ENCODE results near the gene SND1. TPM values are rescaled to one million over a fixed set of nuclear protein-coding genes. Genes with fewer than 3 reads are reported as not detected.

The SND1 gene
- total and polyA plus RNA-seq, 4 donors: 59.4 to 214 (median 84.1) TPM

DNA sequence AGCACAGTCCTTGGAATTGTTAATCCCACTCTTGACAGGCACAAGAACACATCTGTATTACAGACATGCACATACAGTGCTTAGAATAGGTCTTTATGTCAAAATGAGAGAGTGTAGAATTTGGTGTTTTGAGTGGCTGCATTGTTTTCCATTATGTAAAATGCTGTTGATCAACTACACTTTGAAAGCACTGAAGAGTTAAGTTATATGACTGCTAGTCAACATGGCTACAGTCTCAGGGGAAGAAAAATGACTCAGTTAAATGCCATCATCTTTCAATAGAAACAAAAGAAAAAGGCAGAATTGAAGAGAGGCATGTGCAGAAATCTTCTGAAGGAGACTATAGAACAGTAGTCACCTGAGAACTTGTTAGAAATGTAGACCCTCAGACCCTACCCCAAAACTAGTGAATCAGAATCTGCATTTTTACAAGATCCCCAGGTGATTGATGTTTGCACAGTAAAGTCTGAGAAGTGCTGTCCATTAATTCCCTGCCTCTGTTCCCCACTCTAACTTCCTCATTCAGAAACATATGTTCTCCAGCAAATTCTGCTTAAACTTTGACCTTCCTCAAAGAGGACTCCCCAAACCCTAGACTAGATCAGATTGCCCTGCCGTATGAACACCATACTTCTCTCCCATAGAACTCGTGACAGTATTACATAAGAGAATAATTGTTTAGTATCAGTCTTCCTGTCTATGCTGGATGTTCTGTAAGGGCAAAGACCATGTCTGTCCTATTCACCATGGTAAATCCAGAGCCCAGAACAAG lies 16.0 kb downstream of the SND1 start:
- 62% methylated on average over 2 of the region's 2 CpGs for WGBS

DNA sequence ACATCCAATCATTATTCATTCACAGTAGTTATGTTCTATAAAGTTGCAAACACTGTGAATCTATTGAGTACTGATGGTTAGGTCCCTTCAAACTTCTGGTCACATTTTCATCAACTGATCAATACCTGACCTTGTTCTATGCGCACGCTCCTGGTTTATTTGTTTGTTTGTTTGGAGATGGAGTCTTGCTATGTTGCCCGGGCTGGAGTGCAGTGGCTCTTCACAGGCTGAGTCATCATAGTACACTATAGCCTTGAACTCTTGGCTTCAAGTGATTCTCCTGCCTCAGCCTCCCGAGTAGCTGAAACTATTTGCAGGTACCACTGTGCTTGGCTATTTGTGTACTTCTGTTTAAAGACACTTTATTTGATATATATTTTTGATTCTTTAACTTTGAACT lies 19.3 kb downstream of the SND1 start:
- H3K27me3 ChIP-seq (ENCODE audit: control insufficient read depth in 4 of 4, insufficient read depth in 4 of 4, low read length in 3 of 4): no peaks in the 10 kb centered on the region
- peaks cover 0 to 9% (median 2%) of the 10 kb centered on the region in 4 donors for H3K36me3 ChIP-seq (ENCODE audit: control insufficient read depth in 4 of 4, insufficient read depth in 3 of 4, low read depth in 1 of 4, low read length in 3 of 4)
- no peak overlapping the region for H3K4me3 ChIP-seq (ENCODE audit: low read depth in 1 of 3, low read length in 3 of 3)
- WGBS: 44% methylated on average over 4 of the region's 4 CpGs
- H3K27ac ChIP-seq (ENCODE audit: low read depth in 1 of 2, low read length in 2 of 2): no peak overlapping the region
- TF ChIP-seq YY1 (IDR thresholded peaks at IDR 0.05) (no peak), TAF1 (conservative IDR thresholded peaks at IDR 0.05) (no peak), RAD21 (IDR thresholded peaks at IDR 0.05) (no peak), RXRA (IDR thresholded peaks at IDR 0.05) (no peak), SP1 (IDR thresholded peaks at IDR 0.05) (no peak), GABPA (IDR thresholded peaks at IDR 0.05 in 1 of 2, conservative IDR thresholded peaks at IDR 0.05 in 1 of 2) (no peak), HNF4G (IDR thresholded peaks at IDR 0.05) (no peak), FOXA2 (IDR thresholded peaks at IDR 0.05) (no peak), EGR1 (IDR thresholded peaks at IDR 0.05; ENCODE audit: low read depth in 2 of 2) (no peak), NR2F2 (IDR thresholded peaks at IDR 0.05) (no peak), CTCF (IDR thresholded peaks at IDR 0.05; ENCODE audit: low read depth, low read length, missing input control) (no peak)
- TF ChIP-seq, protein P1, sequence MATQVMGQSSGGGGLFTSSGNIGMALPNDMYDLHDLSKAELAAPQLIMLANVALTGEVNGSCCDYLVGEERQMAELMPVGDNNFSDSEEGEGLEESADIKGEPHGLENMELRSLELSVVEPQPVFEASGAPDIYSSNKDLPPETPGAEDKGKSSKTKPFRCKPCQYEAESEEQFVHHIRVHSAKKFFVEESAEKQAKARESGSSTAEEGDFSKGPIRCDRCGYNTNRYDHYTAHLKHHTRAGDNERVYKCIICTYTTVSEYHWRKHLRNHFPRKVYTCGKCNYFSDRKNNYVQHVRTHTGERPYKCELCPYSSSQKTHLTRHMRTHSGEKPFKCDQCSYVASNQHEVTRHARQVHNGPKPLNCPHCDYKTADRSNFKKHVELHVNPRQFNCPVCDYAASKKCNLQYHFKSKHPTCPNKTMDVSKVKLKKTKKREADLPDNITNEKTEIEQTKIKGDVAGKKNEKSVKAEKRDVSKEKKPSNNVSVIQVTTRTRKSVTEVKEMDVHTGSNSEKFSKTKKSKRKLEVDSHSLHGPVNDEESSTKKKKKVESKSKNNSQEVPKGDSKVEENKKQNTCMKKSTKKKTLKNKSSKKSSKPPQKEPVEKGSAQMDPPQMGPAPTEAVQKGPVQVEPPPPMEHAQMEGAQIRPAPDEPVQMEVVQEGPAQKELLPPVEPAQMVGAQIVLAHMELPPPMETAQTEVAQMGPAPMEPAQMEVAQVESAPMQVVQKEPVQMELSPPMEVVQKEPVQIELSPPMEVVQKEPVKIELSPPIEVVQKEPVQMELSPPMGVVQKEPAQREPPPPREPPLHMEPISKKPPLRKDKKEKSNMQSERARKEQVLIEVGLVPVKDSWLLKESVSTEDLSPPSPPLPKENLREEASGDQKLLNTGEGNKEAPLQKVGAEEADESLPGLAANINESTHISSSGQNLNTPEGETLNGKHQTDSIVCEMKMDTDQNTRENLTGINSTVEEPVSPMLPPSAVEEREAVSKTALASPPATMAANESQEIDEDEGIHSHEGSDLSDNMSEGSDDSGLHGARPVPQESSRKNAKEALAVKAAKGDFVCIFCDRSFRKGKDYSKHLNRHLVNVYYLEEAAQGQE (IDR thresholded peaks at IDR 0.05): no peak
- TF ChIP-seq, protein P2, sequence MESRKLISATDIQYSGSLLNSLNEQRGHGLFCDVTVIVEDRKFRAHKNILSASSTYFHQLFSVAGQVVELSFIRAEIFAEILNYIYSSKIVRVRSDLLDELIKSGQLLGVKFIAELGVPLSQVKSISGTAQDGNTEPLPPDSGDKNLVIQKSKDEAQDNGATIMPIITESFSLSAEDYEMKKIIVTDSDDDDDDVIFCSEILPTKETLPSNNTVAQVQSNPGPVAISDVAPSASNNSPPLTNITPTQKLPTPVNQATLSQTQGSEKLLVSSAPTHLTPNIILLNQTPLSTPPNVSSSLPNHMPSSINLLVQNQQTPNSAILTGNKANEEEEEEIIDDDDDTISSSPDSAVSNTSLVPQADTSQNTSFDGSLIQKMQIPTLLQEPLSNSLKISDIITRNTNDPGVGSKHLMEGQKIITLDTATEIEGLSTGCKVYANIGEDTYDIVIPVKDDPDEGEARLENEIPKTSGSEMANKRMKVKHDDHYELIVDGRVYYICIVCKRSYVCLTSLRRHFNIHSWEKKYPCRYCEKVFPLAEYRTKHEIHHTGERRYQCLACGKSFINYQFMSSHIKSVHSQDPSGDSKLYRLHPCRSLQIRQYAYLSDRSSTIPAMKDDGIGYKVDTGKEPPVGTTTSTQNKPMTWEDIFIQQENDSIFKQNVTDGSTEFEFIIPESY (IDR thresholded peaks at IDR 0.05): no peak
- H3K9ac ChIP-seq (ENCODE audit: low read depth in 1 of 2, low read length in 2 of 2): no peak overlapping the region
- H3K4me1 ChIP-seq (ENCODE audit: control insufficient read depth in 4 of 4, insufficient read depth in 4 of 4, low read length in 3 of 4): peaks cover 0 to 10% (median 3%) of the 10 kb centered on the region in 4 donors
- DNase-seq (ENCODE audit: low spot score): no peak
- H3K9me3 ChIP-seq (ENCODE audit: control insufficient read depth in 4 of 4, low read length in 3 of 4): no peaks in the 10 kb centered on the region

More for the DNA sequence above, 16.0 kb downstream of the SND1 start:
- Histone ChIP-seq H3K27me3 (ENCODE audit: control insufficient read depth in 4 of 4, insufficient read depth in 4 of 4, low read length in 3 of 4) (no peaks in the 10 kb centered on the region), H3K9me3 (ENCODE audit: control insufficient read depth in 4 of 4, low read length in 3 of 4) (no peaks in the 10 kb centered on the region), H3K4me3 (ENCODE audit: low read depth in 1 of 3, low read length in 3 of 3) (no peak overlapping the region), H3K36me3 (ENCODE audit: control insufficient read depth in 4 of 4, insufficient read depth in 3 of 4, low read depth in 1 of 4, low read length in 3 of 4) (peaks cover 0 to 6% (median 3%) of the 10 kb centered on the region in 4 donors), H3K4me1 (ENCODE audit: control insufficient read depth in 4 of 4, insufficient read depth in 4 of 4, low read length in 3 of 4) (peaks cover 0 to 8% (median 7%) of the 10 kb centered on the region in 4 donors), H3K27ac (ENCODE audit: low read depth in 1 of 2, low read length in 2 of 2) (no peak overlapping the region), H3K9ac (ENCODE audit: low read depth in 1 of 2, low read length in 2 of 2) (no peak overlapping the region)
- TF ChIP-seq HNF4G (IDR thresholded peaks at IDR 0.05): no peak
- DNase-seq (ENCODE audit: low spot score): no peak

All from liver (tissue), 9 donors.